PC-9 (cell line): ENCODE data around the gene GNG5.

Experiments
- EZH2 ChIP-seq: fragments of 200-600 bp; sonication (generic); IDR thresholded peaks from 2 replicates; pipeline ENCODE4 v1.8.0; 2017; ENCODE audit warnings: antibody characterized with exemption, low read depth
- TF ChIP-seq, protein P1 (sequence below): fragments of 200-600 bp; sonication (generic); conservative IDR thresholded peaks from 2 replicates; pipeline ENCODE4 v1.6.1; 2017; ENCODE audit warnings: mixed run types, antibody characterized with exemption, mild to moderate bottlenecking, moderate library complexity

DNA sequence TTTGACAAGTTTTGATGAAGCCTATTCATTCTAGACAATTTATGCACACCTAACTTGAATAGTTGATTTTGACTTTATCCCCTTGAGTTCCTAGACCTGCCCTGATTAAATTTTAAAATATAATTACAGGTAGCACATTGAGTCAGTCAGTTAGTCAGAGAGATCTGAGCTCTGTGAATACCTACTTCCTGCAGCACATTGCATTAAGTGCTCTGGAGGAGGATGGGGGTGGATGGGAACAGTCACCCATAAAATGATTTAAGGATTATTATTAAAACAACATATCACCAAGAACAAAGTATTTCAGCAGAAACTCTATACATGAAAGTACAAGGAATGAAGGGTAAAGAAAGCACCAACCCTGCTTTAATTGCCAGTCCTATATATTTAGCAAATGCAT lies 39.1 kb downstream of the GNG5 start:
- TF ChIP-seq, protein P1, sequence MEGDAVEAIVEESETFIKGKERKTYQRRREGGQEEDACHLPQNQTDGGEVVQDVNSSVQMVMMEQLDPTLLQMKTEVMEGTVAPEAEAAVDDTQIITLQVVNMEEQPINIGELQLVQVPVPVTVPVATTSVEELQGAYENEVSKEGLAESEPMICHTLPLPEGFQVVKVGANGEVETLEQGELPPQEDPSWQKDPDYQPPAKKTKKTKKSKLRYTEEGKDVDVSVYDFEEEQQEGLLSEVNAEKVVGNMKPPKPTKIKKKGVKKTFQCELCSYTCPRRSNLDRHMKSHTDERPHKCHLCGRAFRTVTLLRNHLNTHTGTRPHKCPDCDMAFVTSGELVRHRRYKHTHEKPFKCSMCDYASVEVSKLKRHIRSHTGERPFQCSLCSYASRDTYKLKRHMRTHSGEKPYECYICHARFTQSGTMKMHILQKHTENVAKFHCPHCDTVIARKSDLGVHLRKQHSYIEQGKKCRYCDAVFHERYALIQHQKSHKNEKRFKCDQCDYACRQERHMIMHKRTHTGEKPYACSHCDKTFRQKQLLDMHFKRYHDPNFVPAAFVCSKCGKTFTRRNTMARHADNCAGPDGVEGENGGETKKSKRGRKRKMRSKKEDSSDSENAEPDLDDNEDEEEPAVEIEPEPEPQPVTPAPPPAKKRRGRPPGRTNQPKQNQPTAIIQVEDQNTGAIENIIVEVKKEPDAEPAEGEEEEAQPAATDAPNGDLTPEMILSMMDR = no peak
- TF ChIP-seq EZH2 = no peak
